Stimulated activated CD8-positive, alpha-beta memory T cell treated with anti-CD3 and anti-CD28 coated beads, Interleukin-7, amount 100 ng/mL, for 1 hour (primary cell): ENCODE measurements around the gene BPNT1.

ENCODE experiments used
- DNase-seq, 2 donors: peaks; one replicate each; pipeline ENCODE4 v3.0.0-alpha.2; 2020; ENCODE audit warnings: low read depth in 2 of 2

BPNT1 gene

GRCh38 chr1:220011620-220012019, 78.0 kb downstream of the BPNT1 start:
- DNase-seq: no peak
